H9 (cell line): ENCODE results near the gene ANKRD11. TPM values are rescaled to one million over a fixed set of nuclear protein-coding genes. Genes with fewer than 3 reads are reported as not detected.

ENCODE experiments used
- DNase-seq: peaks from one replicate; pipeline ENCODE4 v3.0.0-alpha.2; 2017
- H2AFZ ChIP-seq: one replicate; pipeline ENCODE4 v1.6.1; 2013; ENCODE audit warnings: mild to moderate bottlenecking, low read length, control low read depth, moderate library complexity
- H2AK5ac ChIP-seq: 2 replicates; pipeline ENCODE4 v1.6.1; 2013; ENCODE audit warnings: low read length, control low read depth, mixed read lengths; ENCODE audit not compliant: insufficient read length
- H2BK120ac ChIP-seq: one replicate; pipeline ENCODE4 v1.6.1; 2013; ENCODE audit warnings: low read depth, mild to moderate bottlenecking, low read length, control low read depth, inconsistent platforms; ENCODE audit not compliant: poor library complexity, severe bottlenecking
- H2BK12ac ChIP-seq: 2 replicates; pipeline ENCODE4 v1.6.1; 2013; ENCODE audit warnings: low read length, control low read depth, mixed read lengths, low read depth; ENCODE audit not compliant: insufficient read length
- H2BK15ac ChIP-seq: 2 replicates; pipeline ENCODE4 v1.6.1; 2013; ENCODE audit warnings: low read depth, low read length, control low read depth
- H2BK20ac ChIP-seq: one replicate; pipeline ENCODE4 v1.6.1; 2013; ENCODE audit warnings: low read depth, mild to moderate bottlenecking, low read length, control low read depth, inconsistent platforms; ENCODE audit not compliant: poor library complexity, severe bottlenecking
- H2BK5ac ChIP-seq: 2 replicates; pipeline ENCODE4 v1.6.1; 2013; ENCODE audit warnings: low read length, control low read depth, mixed read lengths; ENCODE audit not compliant: insufficient read length
- H3K14ac ChIP-seq: 2 replicates; pipeline ENCODE4 v1.6.1; 2013; ENCODE audit warnings: low read length, control low read depth; ENCODE audit not compliant: insufficient read depth
- H3K18ac ChIP-seq: 2 replicates; pipeline ENCODE4 v1.6.1; 2013; ENCODE audit warnings: low read depth, mild to moderate bottlenecking, mixed read lengths, low read length, control low read depth; ENCODE audit not compliant: insufficient read length
- H3K23ac ChIP-seq: 2 replicates; pipeline ENCODE4 v1.6.1; 2013; ENCODE audit warnings: low read length, control low read depth, mixed read lengths, low read depth; ENCODE audit not compliant: insufficient read length
- H3K23me2 ChIP-seq: 2 replicates; pipeline ENCODE4 v1.6.1; 2013; ENCODE audit warnings: low read depth, mild to moderate bottlenecking, mixed read lengths, low read length, control low read depth; ENCODE audit not compliant: insufficient read length, poor library complexity, severe bottlenecking
- H3K27ac ChIP-seq: 2 replicates; pipeline ENCODE4 v1.5.1; 2013; ENCODE audit warnings: low read length, control low read depth, mixed read lengths, low read depth; ENCODE audit not compliant: insufficient read length
- H3K27me3 ChIP-seq: 2 replicates; pipeline ENCODE4 v1.6.1; 2013; ENCODE audit warnings: low read length, control low read depth, inconsistent platforms; ENCODE audit not compliant: insufficient read depth
- H3K4ac ChIP-seq: 2 replicates; pipeline ENCODE4 v1.6.1; 2013; ENCODE audit warnings: low read depth, mild to moderate bottlenecking, control low read depth, inconsistent platforms, low read length, moderate library complexity
- H3K4me1 ChIP-seq: 2 replicates; pipeline ENCODE4 v1.6.1; 2013; ENCODE audit warnings: low read length, control low read depth, inconsistent platforms; ENCODE audit not compliant: insufficient read depth
- H3K4me2 ChIP-seq: 2 replicates; pipeline ENCODE4 v1.6.1; 2013; ENCODE audit warnings: low read length, control low read depth, mixed read lengths; ENCODE audit not compliant: insufficient read length, insufficient read depth
- H3K56ac ChIP-seq: 2 replicates; pipeline ENCODE4 v1.6.1; 2013; ENCODE audit warnings: low read depth, mild to moderate bottlenecking, mixed read lengths, low read length, control low read depth; ENCODE audit not compliant: insufficient read length
- H3K79me1 ChIP-seq: 2 replicates; pipeline ENCODE4 v1.6.1; 2013; ENCODE audit warnings: low read depth, mild to moderate bottlenecking, moderate library complexity, low read length, control low read depth, inconsistent platforms; ENCODE audit not compliant: insufficient read depth, poor library complexity, severe bottlenecking
- H3K79me2 ChIP-seq: 2 replicates; pipeline ENCODE4 v1.6.1; 2013; ENCODE audit warnings: low read length, control low read depth, inconsistent platforms; ENCODE audit not compliant: insufficient read depth
- H3K9ac ChIP-seq: 2 replicates; pipeline ENCODE4 v1.6.1; 2013; ENCODE audit warnings: low read length, control low read depth, mixed read lengths; ENCODE audit not compliant: insufficient read length; ENCODE audit errors: extremely low read depth
- H3K9me3 ChIP-seq: one replicate; pipeline ENCODE4 v1.6.1; 2013; ENCODE audit warnings: low read depth, low read length, inconsistent platforms; ENCODE audit not compliant: control insufficient read depth
- H3T11ph ChIP-seq: one replicate; pipeline ENCODE4 v1.6.1; 2013; ENCODE audit warnings: mild to moderate bottlenecking, low read length, control low read depth, inconsistent platforms
- H4K20me1 ChIP-seq: one replicate; pipeline ENCODE4 v1.6.1; 2013; ENCODE audit not compliant: control insufficient read depth, insufficient read length, insufficient read depth
- H4K5ac ChIP-seq: 2 replicates; pipeline ENCODE4 v1.6.1; 2013; ENCODE audit warnings: low read depth, mild to moderate bottlenecking, mixed read lengths, low read length, control low read depth; ENCODE audit not compliant: insufficient read length
- H4K8ac ChIP-seq: replicated peaks from 2 replicates; pipeline ENCODE4 v1.6.1; 2013; ENCODE audit warnings: low read length, control low read depth, mixed read lengths, low read depth; ENCODE audit not compliant: insufficient read length
- H4K91ac ChIP-seq: 2 replicates; pipeline ENCODE4 v1.6.1; 2013; ENCODE audit warnings: low read depth, mild to moderate bottlenecking, moderate library complexity, mixed read lengths, low read length, control low read depth; ENCODE audit not compliant: insufficient read length
- H3K27ac Mint-ChIP-seq, 3 experiments: 2 replicates in 2 of 3; 3 replicates in 1 of 3; pipeline ENCODE4 v1.8.0; 2020 to 2021; ENCODE audit warnings: mixed read lengths in 3 of 3, mild to moderate bottlenecking in 1 of 3, moderate library complexity in 1 of 3
- H3K27me3 Mint-ChIP-seq: 2 replicates; pipeline ENCODE4 v1.8.0; 2021; ENCODE audit warnings: low read depth, mild to moderate bottlenecking, moderate library complexity, mixed read lengths
- H3K36me3 Mint-ChIP-seq, 3 experiments: 2 replicates in 2 of 3; 3 replicates in 1 of 3; pipeline ENCODE4 v1.8.0; 2020 to 2021; ENCODE audit warnings: low read depth in 3 of 3, mixed read lengths in 3 of 3; ENCODE audit not compliant: insufficient read depth in 1 of 3
- H3K4me1 Mint-ChIP-seq, 2 experiments: 2 replicates each; pipeline ENCODE4 v1.8.0; 2020; ENCODE audit warnings: mixed read lengths in 2 of 2
- H3K4me3 Mint-ChIP-seq, 2 experiments: 2 replicates in 1 of 2; 3 replicates in 1 of 2; pipeline ENCODE4 v1.8.0; 2020 to 2021; ENCODE audit warnings: mild to moderate bottlenecking in 2 of 2, mixed read lengths in 2 of 2, moderate library complexity in 1 of 2
- H3K9me3 Mint-ChIP-seq, 2 experiments: 2 replicates in 1 of 2; 3 replicates in 1 of 2; pipeline ENCODE4 v1.8.0; 2020; ENCODE audit warnings: mild to moderate bottlenecking in 2 of 2, mixed read lengths in 2 of 2, moderate library complexity in 1 of 2
- CTCF ChIP-seq: fragments of 200-600 bp; sonication (generic); conservative IDR thresholded peaks from 3 replicates; pipeline ENCODE4 v1.8.0; 2021; ENCODE audit warnings: antibody characterized with exemption, mild to moderate bottlenecking
- WGBS: extraction: QIAGEN DNeasy Blood & Tissue Kit; methylation state at CpG from one replicate; pipeline ENCODE4 v1.1.7; 2013; ENCODE audit warnings: missing lambda C conversion rate, low lambda C conversion rate, mixed read lengths; ENCODE audit not compliant: insufficient read length; ENCODE audit errors: extremely low coverage; 5-methylcytosine and 5-hydroxymethylcytosine counted together
- total RNA-seq: library from RNA; stranded (reverse); gene quantifications from 2 replicates; pipeline ENCODE4 v1.2.1, GENCODE V29; 2021

Gene ANKRD11
- total RNA-seq, 1 experiment from 2014 or later: 181 TPM

GRCh38 chr16:89506791-89507191, 16.4 kb upstream of the ANKRD11 start:
- Histone ChIP-seq H3K27me3 (no peaks in the 10 kb centered on the region), H3K79me2 (peaks cover 7% of the 10 kb centered on the region; the same call in 1 of the 2 replicates), H4K20me1 (no peaks in the 10 kb centered on the region), H3K9ac (no peak overlapping the region), H3K4me1 (no peaks in the 10 kb centered on the region), H2BK15ac (no peak overlapping the region), H4K5ac (no peak overlapping the region), H3K9me3 (no peaks in the 10 kb centered on the region), H2AFZ (no peak overlapping the region), H2BK120ac (no peak overlapping the region), H3K4ac (no peak overlapping the region), H3K79me1 (peaks cover 3% of the 10 kb centered on the region), H2BK12ac (no peak overlapping the region), H3T11ph (no peak overlapping the region), H3K18ac (no peak overlapping the region), H3K23ac (no peak overlapping the region), H3K27ac (no peak overlapping the region), H4K91ac (no peak overlapping the region), H3K14ac (no peak overlapping the region), H3K56ac (no peak overlapping the region), H2AK5ac (no peak overlapping the region), H2BK5ac (no peak overlapping the region), H3K4me2 (peak overlapping the region; percentile 54), H4K8ac (no peak overlapping the region), H3K23me2 (peaks cover 6% of the 10 kb centered on the region), H2BK20ac (no peak overlapping the region)
- no peak for DNase-seq
- H3K4me3 Mint-ChIP-seq: peak overlapping the region; percentile 78 to 88
- whole genome bisulfite sequencing: no CpG with 5 or more reads among the region's 15 CpGs
- peaks cover 16% of the 10 kb centered on the region for H3K27me3 Mint-ChIP-seq
- H3K27ac Mint-ChIP-seq: no peak overlapping the region
- H3K4me1 Mint-ChIP-seq: peaks cover 4 to 7% of the 10 kb centered on the region in 2 experiments; a peak in 2 of 4 replicates
- TF ChIP-seq CTCF: no peak
- H3K9me3 Mint-ChIP-seq: no peaks in the 10 kb centered on the region
- H3K36me3 Mint-ChIP-seq: peaks cover 10 to 14% (median 13%) of the 10 kb centered on the region in 3 experiments; a peak in 6 of 7 replicates
